ENCODE measurements around the gene VPS51.

GRCh38 chr11:65121865-65122696 lies 26.1 kb downstream of the VPS51 start, which contains the start of the genes FAU and MRPL49:
- TF ChIP-seq POLR2A (IDR thresholded peaks at IDR 0.05; ENCODE audit: low read depth) (peak; percentile 83), CTCF (IDR thresholded peaks at IDR 0.05) (peak in 1 of 3 experiments; percentile 27), EP300 (IDR thresholded peaks at IDR 0.05) (no peak)

Data from esophagus muscularis mucosa (tissue), 4 donors.